GM19397 (cell line): ENCODE data around the gene ITGB3.

Source experiments
- ATAC-seq: cut with Tn5 transposase; IDR thresholded peaks from one replicate; pipeline ENCODE4 v1.9.1; 2021; ENCODE audit warnings: mild to moderate bottlenecking, moderate library complexity; ENCODE audit not compliant: unreplicated experiment

The ITGB3 gene

GRCh38 chr17:47274319-47275069, 20.9 kb downstream of the ITGB3 start:
- no peak for ATAC-seq

- ATAC-seq = no peak
Observed at GRCh38 chr17:47275245-47275984, 21.8 kb downstream of the ITGB3 start.

DNA sequence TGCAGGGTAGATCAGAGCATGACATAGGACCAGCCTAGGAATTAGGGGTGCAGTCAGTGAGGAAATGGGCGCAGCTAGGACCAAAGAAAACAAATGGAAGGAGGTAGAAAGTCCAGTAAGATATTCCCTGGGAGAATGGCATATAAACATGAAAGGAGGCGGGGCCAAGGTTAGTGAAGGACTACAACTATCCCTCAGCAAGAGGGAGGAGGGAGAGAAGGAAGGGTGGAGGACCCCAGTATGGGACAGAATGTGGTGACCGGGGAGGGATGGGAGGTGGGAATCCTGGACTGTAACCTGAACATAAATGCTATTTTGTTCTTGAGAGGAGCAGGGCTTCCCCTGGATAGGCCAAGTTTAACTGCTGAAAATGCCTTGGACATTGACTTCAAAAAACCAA, 22.8 kb downstream of the ITGB3 start:
- no peak for ATAC-seq

GRCh38 chr17:47276868-47277267, 23.2 kb downstream of the ITGB3 start:
- no peak for ATAC-seq

DNA sequence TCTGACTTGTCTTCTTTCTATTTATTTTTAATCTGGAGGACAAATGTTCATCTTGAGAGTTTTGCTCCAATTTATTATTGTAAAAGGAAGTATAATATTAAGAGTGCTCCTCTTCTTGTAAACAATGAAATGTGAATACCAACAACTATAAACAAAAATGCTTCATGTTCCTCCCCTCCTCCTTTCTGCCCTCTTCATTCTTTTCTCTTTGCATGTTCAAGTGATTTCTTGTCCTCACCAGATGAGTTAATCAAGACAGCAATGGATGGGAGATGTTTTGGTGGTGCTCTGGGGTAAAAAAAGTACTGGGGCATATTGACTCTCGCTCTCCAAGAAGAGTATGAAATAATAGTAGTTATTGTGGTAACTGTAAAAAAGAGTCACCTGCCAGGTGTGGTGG, 24.3 kb downstream of the ITGB3 start:
- no peak for ATAC-seq

GRCh38 chr17:47278561-47278960, 24.9 kb downstream of the ITGB3 start:
- ATAC-seq = no peak

DNA sequence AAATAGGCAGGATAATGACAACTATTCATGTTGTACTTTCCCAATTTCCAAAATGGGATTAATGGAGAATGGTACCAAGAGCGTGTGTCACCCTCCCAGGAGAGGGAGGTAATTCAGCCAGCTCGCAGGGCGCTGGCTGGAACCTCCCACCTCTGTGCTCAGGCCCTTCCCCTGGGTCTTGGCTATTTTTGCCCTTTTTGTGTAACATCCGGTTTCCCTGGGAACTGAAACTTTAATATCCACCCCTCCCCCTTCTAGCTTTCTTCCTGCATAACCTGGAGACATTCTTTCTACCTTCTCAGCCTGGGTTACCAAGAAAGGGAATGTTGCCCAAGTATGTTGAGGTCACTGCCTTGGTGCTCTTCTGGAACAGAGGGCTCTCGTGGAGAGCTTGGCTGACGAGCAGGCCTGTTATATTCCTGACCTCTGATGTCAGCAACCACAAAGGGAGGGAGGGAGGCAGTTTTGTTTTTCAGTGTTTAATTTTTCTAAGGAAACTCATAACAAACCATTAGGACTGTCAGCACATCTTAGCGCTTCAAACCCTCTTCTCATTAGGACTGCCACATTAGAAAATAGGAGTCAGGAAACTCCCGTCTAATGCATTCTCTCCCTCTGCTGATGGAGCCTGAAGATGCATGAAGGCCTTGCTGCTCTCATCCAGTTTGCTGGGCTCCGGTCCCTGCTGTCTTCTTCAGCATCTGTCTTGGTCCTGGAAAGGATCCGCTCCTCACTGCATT, 25.6 kb downstream of the ITGB3 start:
- ATAC-seq = peak; percentile 83

DNA sequence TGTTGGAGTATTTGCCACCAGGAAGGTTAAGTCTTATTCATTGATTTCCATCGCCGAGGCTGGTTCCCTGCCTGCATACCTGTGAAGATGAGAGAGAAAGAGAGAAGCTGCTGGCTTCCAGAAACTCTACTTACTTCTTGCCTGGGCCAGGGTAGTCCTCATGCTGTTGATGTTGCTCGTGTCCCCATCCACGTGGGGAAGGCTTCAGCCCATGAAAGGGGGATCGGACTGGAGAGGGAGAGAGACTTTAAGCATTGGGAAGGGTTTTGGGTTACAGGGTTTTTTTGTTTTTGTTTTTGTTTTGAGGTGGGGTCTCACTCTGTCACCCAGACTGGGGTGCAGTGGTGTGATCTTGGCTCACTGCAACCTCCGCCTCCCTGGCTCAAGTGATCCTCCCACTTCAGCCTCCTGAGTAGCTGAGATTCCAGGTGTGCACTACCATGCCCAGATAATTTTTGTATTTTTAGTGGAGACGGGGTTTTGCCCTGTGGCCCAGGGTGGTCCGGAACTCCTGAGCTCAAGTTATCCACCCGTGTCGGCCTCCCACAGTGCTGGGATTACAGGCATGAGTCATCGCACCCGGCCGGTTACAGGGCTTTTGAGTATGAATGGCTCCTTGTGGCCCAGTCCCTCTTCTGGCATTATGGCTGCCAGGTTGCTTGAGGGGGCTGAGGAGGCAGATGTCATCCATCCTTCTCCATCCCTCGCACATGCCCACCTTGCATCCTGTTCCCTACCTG, 26.6 kb downstream of the ITGB3 start:
- ATAC-seq = no peak

DNA sequence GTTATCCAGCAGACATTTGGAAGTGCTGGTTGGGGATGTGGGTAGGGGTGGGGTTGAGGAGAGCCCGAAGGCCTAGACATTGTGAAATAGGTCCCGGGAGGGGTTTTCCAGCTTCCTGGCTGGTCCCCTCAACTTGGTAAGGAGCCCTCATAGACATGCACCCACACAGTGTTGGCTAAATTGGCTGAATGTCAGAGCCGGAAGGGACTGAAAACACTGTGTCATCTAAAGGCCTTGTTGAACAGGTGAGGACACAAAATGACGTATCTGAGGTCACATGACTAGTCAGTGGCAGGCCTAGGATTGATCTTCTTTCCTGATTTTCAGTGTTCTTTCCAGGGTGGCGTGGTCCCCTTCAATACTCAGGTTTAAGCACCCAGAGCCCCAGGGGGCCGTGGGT, 27.6 kb downstream of the ITGB3 start:
- no peak for ATAC-seq

DNA sequence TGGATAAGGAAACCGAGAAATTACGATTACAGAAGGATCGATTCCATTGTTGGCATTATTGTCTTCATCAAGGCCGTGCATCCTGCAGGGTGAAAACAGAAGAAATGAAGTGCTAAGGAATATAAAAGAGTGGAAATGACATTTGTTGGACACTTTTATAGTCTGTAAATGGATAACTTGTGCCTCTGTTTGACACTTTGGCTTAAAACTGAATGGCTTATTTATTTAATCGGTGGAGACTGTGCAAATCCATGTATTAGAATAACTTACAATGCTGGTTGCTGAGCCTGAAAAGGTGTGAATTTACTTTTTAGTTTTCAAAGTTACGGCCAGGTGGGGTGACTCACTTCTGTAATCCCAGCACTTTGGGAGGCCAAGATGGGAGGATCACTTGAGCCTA, 31.4 kb downstream of the ITGB3 start:
- ATAC-seq = no peak

DNA sequence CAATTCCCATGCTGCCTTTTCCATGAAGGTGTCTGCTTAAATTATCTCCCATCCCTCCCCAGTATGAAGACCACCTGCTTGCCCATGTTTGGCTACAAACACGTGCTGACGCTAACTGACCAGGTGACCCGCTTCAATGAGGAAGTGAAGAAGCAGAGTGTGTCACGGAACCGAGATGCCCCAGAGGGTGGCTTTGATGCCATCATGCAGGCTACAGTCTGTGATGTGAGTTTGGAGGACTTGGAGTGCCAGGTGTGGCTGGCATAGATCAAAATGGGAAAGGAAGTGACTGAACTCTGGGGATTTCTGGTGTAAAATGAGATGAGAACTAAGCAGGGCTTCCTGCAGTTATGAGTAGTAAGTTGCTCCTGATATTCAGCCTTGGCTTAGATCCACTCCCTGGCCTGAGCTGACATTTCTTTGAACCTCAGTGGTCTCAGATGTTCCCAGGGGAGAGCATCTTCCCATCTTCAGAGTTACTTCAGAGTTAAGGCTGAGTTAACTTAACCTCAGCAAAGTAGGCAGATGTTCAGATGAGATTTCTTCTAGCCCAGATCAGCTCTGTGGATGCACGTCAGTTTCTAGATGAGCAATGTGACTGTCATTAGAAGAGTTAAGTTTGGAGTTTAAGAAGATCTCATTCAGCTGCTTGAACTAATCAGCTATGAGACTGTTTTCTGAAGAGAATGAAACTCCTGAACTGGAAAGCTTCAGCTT, 32.7 kb downstream of the ITGB3 start:
- peak; percentile 66 for ATAC-seq

GRCh38 chr17:47287068-47287467, 33.4 kb downstream of the ITGB3 start:
- ATAC-seq = no peak

DNA sequence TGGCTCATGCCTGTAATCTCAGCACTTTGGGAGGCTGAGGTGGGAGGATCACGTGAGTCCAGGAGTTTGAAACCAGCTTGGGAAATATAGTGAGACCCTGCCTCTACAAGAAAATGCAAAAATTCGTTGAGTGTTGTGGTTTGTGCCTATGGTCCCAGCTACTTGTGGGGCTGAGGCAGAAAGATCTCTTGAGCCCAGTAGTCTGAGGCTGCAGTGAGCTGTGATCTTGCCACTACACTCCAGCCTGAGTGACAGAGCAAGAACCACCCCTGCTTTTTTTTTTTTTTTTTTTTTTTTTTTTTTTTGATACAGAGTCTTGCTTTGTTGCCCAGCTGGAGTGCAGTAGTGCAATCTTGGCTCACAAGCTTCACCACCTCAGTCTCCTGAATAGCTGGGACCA, 34.0 kb downstream of the ITGB3 start:
- no peak for ATAC-seq

DNA sequence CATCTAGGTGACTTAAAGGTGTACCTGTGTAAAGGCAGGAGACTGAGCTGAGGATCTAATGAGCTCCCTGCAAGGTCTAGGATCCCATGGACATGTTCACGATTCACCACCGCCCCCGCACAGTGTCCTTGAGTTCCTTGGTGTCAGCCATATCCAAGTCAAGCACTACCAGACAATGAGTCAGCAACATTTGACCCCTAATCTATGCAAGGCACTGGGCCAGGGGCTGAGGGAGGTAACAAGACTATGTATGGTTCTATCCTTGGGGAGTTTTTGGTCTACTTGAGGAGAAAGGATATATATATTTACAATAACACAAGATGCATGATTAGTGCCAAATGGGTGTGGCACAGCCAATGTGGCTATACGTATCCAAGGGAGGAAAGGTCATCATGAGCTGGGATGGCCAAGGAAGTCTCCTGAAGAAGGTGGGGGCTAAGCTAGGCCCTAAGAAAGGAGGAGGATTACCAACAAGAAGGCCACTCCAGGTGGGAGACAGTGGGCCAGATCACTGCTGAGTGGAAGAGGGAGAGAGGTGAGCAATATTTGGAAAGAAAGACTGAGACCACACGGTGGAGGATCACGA, 35.0 kb downstream of the ITGB3 start:
- no peak for ATAC-seq

DNA sequence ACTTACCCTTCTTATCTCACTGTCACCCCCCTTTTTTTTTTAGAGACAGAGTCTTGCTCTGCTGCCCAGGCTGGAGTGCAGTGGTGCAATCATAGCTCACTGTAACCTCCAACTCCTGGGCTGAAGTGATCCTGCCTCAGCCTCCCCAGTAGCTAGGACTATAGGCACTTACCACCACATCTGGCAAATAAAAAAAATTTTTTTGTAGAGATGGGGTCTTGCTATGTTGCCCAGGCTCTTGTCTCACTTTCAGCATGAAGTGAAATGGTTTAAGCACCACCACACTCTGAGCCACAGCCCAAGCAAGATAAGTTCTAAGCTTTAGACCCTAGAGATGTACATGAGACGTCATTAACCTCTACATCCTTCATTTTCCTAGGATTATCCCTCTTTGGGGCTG, 35.7 kb downstream of the ITGB3 start:
- ATAC-seq = no peak

DNA sequence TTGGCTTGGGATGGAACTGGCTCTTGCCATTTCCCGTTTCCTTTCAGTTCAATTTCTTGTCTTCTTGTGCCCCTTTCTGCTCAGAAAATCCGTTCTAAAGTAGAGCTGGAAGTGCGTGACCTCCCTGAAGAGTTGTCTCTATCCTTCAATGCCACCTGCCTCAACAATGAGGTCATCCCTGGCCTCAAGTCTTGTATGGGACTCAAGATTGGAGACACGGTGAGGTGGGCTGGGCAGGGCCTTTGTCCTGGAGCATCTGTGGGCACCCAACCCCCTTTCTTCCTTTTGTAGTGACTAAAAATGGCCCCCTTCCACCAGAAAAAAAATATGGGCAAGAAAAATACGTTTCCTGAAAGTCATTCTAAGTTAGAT, 37.2 kb downstream of the ITGB3 start:
- ATAC-seq = no peak

DNA sequence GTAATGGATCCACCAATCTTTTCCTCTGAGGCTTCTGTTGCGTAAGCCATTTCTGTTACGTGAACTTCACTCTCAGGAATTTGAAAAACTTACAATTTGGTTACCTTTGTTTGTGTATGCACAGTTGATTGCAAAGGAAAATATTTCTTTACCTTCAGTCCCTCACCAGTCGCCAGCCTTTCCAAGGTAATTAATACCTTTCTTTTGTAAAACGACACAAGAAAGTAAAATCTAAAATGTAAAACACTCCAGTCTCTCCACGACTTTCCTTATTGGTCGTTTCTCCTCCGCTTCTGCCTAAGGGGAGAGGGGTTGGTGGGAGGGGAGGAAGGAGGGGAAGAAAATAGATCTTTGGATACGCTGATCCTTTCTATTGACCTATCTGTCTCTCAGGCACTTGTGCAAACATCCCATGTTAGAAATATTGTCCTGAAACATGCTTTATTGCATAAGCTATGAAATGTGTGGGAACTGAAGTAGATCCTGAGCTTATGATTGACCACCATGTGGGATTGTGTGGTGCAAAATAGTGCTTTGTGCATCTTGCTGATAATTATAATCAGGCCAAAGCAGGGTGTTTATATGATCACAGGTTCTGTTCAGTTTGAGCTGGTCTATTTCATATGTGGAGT, 37.7 kb downstream of the ITGB3 start:
- ATAC-seq = no peak

DNA sequence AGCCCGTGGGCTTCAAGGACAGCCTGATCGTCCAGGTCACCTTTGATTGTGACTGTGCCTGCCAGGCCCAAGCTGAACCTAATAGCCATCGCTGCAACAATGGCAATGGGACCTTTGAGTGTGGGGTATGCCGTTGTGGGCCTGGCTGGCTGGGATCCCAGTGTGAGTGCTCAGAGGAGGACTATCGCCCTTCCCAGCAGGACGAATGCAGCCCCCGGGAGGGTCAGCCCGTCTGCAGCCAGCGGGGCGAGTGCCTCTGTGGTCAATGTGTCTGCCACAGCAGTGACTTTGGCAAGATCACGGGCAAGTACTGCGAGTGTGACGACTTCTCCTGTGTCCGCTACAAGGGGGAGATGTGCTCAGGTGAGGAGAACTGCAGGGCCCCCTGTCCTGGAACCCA, 38.6 kb downstream of the ITGB3 start:
- no peak for ATAC-seq

DNA sequence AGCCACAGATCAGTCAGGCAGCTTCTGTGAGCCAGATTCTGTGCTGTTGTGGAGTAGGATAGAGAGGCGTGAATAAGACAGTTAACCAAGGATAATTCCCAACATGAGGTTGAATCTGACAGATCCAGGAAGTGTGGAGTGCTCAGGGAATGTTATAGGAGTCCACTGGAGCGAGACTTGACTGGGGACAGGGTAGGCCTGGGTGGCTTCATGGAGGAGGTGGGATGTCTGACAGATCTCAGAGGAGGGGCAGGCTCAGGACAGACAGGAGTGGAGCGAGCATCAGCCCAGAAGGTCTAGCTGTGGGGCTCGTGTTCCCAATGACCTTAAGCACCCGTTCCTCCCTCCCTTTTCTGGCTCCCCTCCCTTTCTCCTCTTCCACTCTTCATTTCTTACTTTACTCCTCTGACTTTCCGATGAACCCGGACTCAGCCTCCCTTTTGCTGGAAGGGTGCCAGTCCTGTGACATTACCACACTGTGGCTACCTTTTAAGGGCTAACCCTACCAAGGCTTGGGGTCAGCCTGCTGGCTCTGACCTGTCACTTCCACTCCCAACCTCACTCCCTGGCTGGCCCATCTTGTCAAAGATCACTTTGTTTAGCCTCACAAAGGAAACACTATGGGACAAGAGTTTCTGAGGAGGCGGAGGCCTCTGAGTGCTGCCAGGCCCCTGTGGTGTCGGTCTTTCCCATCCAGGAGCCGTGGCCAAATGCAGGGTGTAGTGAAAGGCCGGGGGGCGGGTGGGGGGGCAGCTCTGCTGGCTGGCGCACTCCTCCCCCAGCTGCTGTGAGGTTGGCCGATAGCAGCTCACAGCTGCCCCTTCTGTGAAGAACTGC, 41.6 kb downstream of the ITGB3 start:
- no peak for ATAC-seq
